ACC112 (cell line): ENCODE data around the gene MACROD2.

Experiments
- H2AFZ ChIP-seq: fragments of 200-600 bp; sonication (generic); one replicate; pipeline ENCODE4 v1.6.0; 2017; ENCODE audit warnings: antibody characterized with exemption, low read length; ENCODE audit not compliant: unreplicated experiment
- H3K27ac ChIP-seq: fragments of 200-600 bp; sonication (generic); 2 replicates; pipeline ENCODE4 v1.5.1; 2014; ENCODE audit warnings: low read depth, mild to moderate bottlenecking, antibody characterized with exemption, low read length, moderate library complexity
- H3K27me3 ChIP-seq: fragments of 200-600 bp; sonication (generic); 2 replicates; pipeline ENCODE4 v1.6.1; 2014; ENCODE audit warnings: mild to moderate bottlenecking, antibody characterized with exemption, low read length, moderate library complexity, mixed read lengths; ENCODE audit not compliant: insufficient read depth
- H3K36me3 ChIP-seq: fragments of 200-600 bp; sonication (generic); 2 replicates; pipeline ENCODE4 v1.6.1; 2016; ENCODE audit warnings: mild to moderate bottlenecking, antibody characterized with exemption, low read length, moderate library complexity, mixed read lengths; ENCODE audit not compliant: insufficient read depth
- H3K4me1 ChIP-seq: fragments of 200-600 bp; sonication (generic); one replicate; pipeline ENCODE4 v1.6.1; 2016; ENCODE audit warnings: low read length, mixed read lengths; ENCODE audit not compliant: insufficient read depth, unreplicated experiment, control insufficient read depth
- H3K4me3 ChIP-seq: fragments of 200-600 bp; sonication (generic); 2 replicates; pipeline ENCODE4 v1.5.1; 2014; ENCODE audit warnings: mild to moderate bottlenecking, low read depth, low read length
- H3K79me2 ChIP-seq: fragments of 200-600 bp; sonication (generic); one replicate; pipeline ENCODE4 v1.6.0; 2016; ENCODE audit warnings: low read length; ENCODE audit not compliant: control insufficient read depth, unreplicated experiment, insufficient read depth

Gene MACROD2

DNA sequence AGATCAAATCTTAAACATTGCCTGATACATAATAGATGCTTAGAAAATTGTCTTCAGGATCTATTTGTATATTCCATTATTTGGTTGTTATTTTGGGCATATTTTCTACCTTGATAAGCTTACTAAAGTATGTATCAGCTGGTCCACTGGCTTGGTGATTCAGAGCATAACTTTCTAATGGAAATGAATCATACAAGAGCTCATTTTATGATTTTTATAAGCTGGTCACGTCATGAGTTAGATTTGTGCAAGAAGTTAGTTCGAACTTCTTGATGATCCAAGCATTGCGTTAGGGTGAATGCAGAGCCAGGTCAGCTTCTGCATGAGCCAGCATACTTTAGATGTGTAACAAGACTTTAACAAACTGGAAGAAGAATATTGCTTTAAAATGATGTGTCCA, 486.5 kb downstream of the MACROD2 start:
- no peak overlapping the region for H2AFZ ChIP-seq
- H3K27ac ChIP-seq, result peak overlapping the region; percentile 53
- peak overlapping the region; percentile 18; the same call in 1 of the 2 replicates for H3K4me3 ChIP-seq
- H3K27me3 ChIP-seq, result no peaks in the 10 kb centered on the region
- no peaks in the 10 kb centered on the region for H3K36me3 ChIP-seq
- no peaks in the 10 kb centered on the region for H3K79me2 ChIP-seq
- peaks cover 24% of the 10 kb centered on the region for H3K4me1 ChIP-seq

DNA sequence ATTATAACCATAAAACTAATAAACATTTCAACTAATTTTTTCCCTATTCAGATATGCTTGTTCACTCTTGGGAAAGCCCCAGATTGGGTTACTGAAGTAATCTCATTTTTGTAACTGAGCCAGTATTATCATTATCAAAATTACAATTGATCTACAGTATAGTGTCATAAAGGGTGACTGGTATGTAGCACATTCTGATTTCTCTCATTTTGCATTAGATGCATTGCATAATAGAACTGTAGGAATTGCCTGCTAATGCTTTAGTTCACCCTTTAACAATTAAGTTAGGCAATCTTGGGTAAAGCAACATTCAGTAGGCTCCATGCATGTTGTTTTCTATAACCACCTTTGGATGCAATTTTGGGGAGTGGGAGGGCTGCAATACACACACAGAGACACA, 492.9 kb downstream of the MACROD2 start:
- Histone ChIP-seq H3K27me3 (no peaks in the 10 kb centered on the region), H2AFZ (no peak overlapping the region), H3K36me3 (no peaks in the 10 kb centered on the region), H3K27ac (no peak overlapping the region), H3K4me1 (peaks cover 12% of the 10 kb centered on the region), H3K4me3 (no peak overlapping the region), H3K79me2 (no peaks in the 10 kb centered on the region)

DNA sequence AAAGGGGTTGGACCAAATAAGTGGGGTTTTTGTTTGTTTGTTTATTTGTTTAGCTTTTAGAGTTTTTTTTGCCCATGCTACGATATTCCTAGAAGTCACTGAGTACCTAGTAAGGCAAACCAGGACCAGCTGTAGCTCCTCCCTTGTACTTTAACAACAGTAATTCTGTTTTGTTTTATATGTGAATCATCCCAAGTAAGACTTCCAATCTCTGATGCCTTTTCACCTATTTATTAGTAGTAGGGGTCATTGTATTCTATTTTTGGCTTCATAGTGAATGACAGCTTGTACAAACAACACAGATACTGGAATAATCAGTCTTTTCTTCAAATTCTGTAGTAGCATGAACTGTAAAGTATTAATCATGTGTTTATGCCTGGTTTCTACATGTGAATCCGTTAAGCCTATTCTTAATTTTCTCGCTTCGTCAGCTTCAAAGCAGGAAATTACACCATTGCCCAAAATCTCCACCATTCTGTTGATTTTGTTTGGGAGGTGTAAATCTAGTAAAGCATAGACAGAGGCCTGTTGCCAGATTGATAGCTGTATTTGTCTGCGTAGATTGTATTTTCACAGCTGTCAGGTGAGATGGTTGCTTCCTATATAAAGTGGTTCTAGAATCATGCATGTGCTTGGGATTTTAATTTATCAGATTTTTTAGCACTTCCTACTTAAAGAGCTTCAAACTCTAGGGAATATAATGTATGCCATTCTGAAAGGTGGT, 493.6 kb downstream of the MACROD2 start:
- Histone ChIP-seq H3K79me2 (no peaks in the 10 kb centered on the region), H3K4me1 (peaks cover 12% of the 10 kb centered on the region), H2AFZ (no peak overlapping the region), H3K36me3 (no peaks in the 10 kb centered on the region), H3K27ac (no peak overlapping the region), H3K27me3 (no peaks in the 10 kb centered on the region), H3K4me3 (no peak overlapping the region)

DNA sequence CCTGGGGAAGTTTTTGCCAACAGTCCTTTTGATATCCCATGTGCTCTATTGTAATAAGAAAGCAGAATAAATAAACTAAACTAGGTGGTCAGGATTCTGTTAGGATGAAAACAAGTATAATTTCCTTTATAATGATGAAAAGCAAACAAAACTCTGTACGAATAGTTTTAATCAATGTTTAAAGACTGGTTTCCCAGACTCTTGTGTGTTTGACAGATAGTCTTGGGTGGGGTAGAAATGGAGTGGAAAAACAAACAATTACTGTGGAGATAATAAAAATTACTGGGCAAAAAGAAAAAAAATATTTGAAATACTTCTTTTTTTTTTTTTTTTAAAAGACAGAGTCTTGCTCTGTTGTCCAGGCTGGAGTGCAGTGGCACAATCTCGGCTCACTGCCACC, 494.2 kb downstream of the MACROD2 start:
- peaks cover 12% of the 10 kb centered on the region for H3K4me1 ChIP-seq
- H3K27ac ChIP-seq, result no peak overlapping the region
- no peak overlapping the region for H2AFZ ChIP-seq
- no peak overlapping the region for H3K4me3 ChIP-seq
- no peaks in the 10 kb centered on the region for H3K79me2 ChIP-seq
- H3K36me3 ChIP-seq, result no peaks in the 10 kb centered on the region
- H3K27me3 ChIP-seq, result no peaks in the 10 kb centered on the region

DNA sequence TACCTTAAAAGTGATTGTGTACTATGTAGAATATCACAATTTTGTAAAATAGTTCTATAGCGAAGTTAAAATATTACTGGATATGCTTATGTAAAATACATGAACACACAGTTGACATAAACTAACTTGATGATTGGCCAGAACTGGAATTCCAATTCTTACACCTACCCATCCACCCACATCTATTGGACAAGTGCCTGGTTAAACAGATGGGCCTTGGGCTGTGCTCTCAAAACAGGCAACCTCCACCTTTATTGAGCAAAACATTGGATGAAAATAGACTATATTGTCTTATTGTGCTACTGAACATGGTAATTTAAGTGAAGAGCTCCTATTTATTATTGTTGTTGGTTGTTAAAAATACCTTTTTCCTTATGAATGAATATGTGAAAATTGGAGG, 496.1 kb downstream of the MACROD2 start:
- H3K79me2 ChIP-seq, result no peaks in the 10 kb centered on the region
- no peaks in the 10 kb centered on the region for H3K27me3 ChIP-seq
- H3K4me1 ChIP-seq, result peaks cover 12% of the 10 kb centered on the region
- no peak overlapping the region for H3K4me3 ChIP-seq
- no peak overlapping the region for H2AFZ ChIP-seq
- H3K36me3 ChIP-seq, result no peaks in the 10 kb centered on the region
- H3K27ac ChIP-seq, result no peak overlapping the region

DNA sequence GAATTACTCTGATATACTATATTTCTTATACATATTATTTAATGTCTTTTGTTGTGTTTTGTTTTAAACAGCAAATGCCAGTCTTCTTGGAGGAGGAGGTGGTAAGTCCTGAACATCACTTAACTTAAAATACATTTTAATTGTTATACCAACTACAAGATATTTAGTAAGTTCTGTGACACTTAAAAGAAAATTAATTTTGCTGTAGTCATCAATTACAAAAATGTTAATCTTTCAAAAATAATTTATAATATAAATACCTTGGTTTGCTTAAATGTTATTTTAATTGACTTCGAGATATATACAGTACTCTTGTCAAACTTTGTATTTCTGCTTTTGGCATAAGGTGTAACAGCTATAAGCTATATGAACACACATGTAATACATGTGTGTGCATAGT, 498.1 kb downstream of the MACROD2 start:
- H3K4me3 ChIP-seq, result no peak overlapping the region
- H3K36me3 ChIP-seq, result no peaks in the 10 kb centered on the region
- H3K4me1 ChIP-seq, result peaks cover 7% of the 10 kb centered on the region
- no peak overlapping the region for H2AFZ ChIP-seq
- H3K27ac ChIP-seq, result no peak overlapping the region
- H3K27me3 ChIP-seq, result no peaks in the 10 kb centered on the region
- H3K79me2 ChIP-seq, result no peaks in the 10 kb centered on the region

DNA sequence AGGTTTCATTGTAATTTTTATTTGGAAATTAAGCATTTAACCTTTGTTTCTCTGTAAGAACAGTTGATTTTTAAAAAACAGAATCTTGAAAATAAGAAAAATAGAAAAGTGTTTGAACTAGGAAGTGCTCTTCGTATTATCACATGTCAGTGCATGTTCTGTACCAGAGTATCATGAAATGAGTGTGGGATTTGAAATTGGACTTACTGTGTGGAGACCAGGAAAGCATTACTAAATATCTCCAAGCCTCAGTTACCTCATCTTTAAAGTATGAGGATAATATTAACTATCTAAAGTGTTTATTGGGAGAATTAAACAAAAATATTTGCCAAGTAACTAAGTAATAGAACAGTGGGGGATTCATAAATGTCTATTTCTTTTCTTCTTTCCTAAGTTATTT, 499.0 kb downstream of the MACROD2 start:
- Histone ChIP-seq H3K79me2 (no peaks in the 10 kb centered on the region), H2AFZ (peak overlapping the region; percentile 35), H3K27ac (no peak overlapping the region), H3K4me3 (no peak overlapping the region), H3K27me3 (no peaks in the 10 kb centered on the region), H3K36me3 (no peaks in the 10 kb centered on the region), H3K4me1 (no peaks in the 10 kb centered on the region)

DNA sequence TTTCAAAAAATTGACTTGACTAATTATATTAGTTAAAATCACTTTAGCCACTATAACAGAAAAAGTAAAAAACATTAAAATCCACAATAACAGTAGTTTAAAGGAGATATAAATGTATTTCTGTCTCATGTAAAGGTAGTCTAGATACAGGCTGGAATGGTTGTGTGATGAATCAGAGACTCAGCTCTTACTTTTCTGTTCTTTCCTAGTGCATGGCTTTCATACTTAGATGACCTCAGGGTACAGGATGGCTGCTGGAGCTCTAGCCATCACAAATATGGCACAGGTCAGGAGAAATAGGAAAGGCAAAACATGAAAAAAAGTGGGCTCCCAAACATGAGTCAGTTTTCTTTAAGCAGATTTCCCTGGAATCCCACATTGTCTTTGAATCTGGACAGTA, 499.8 kb downstream of the MACROD2 start:
- no peaks in the 10 kb centered on the region for H3K79me2 ChIP-seq
- H3K4me3 ChIP-seq, result no peak overlapping the region
- no peaks in the 10 kb centered on the region for H3K36me3 ChIP-seq
- no peaks in the 10 kb centered on the region for H3K4me1 ChIP-seq
- no peak overlapping the region for H3K27ac ChIP-seq
- no peaks in the 10 kb centered on the region for H3K27me3 ChIP-seq
- no peak overlapping the region for H2AFZ ChIP-seq

DNA sequence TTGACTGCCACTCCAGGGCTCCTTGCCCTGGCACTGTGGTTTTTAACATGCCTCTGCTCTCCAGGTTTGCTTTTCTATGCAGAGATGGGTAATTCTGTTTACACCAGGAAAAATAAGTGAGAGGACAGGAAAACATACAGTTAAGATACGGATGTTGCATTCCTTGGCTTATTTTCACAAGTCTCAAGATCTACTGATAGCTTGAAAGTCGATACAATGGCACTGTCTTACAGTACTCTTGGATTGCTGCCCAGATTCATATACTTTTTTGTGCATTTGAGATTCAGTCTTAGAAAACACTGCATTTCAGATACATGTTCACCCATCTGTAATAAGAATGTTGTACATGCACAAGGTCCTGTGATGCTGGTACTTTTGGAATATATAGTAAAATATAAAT, 501.7 kb downstream of the MACROD2 start:
- no peaks in the 10 kb centered on the region for H3K36me3 ChIP-seq
- H2AFZ ChIP-seq, result no peak overlapping the region
- no peaks in the 10 kb centered on the region for H3K27me3 ChIP-seq
- no peak overlapping the region for H3K4me3 ChIP-seq
- no peaks in the 10 kb centered on the region for H3K79me2 ChIP-seq
- no peaks in the 10 kb centered on the region for H3K4me1 ChIP-seq
- no peak overlapping the region for H3K27ac ChIP-seq

DNA sequence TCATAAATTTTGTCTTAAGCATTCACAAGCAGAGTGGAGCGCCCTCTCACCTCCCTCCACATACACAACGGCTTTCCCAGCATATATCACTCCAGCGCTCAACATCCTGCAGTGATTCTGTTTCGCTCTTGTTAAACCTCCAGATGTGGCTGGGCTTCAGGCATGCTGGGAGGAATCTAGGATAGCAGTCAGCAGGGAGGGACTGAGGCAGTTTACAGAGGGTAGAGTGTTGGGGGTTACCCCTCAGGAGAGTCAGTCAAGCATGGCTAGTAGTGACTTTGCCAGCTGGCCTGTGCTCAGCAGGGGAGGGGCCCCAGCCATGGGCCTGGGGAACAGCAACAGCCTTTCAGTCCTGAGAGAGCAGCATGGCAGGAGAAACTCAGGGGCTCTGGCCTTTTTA, 503.5 kb downstream of the MACROD2 start:
- H3K79me2 ChIP-seq, result no peaks in the 10 kb centered on the region
- no peak overlapping the region for H3K4me3 ChIP-seq
- H3K27me3 ChIP-seq, result no peaks in the 10 kb centered on the region
- H3K4me1 ChIP-seq, result no peaks in the 10 kb centered on the region
- no peak overlapping the region for H2AFZ ChIP-seq
- no peaks in the 10 kb centered on the region for H3K36me3 ChIP-seq
- H3K27ac ChIP-seq, result no peak overlapping the region

DNA sequence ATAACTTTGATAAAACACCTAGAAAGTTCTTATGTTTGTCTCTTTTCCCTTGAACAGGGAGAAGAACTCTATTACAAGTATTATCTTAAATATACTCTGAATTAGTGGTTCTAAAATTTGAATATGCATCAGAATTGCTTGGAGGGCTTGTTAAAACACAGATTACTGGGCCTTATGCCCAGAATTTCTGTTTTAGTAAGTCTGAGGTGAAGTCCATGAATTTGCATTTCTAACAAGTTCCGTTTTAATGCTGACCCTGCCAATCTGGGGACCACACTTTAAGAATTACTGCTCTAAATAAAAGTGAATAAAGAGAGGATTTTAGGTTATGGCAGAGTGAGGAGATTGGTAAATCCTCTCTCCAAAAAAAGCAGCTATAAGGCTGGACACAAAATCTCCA, 510.2 kb downstream of the MACROD2 start:
- H2AFZ ChIP-seq, result no peak overlapping the region
- no peaks in the 10 kb centered on the region for H3K4me1 ChIP-seq
- no peaks in the 10 kb centered on the region for H3K27me3 ChIP-seq
- no peaks in the 10 kb centered on the region for H3K36me3 ChIP-seq
- no peaks in the 10 kb centered on the region for H3K79me2 ChIP-seq
- H3K4me3 ChIP-seq, result no peak overlapping the region
- no peak overlapping the region for H3K27ac ChIP-seq
